ENCODE data around the gene DCBLD2. TPM values are rescaled to one million over a fixed set of nuclear protein-coding genes. Genes with fewer than 3 reads are reported as not detected.

DCBLD2 gene
- total RNA-seq, 6 donors from 2014 or later, result 20.4 to 42.8 (median 27.8) TPM

- no peaks in the 10 kb centered on the region for H3K9me3 ChIP-seq
- ATAC-seq (ENCODE audit: low FRiP score in 2 of 2), result no peak
- peaks cover 20 to 26% (median 25%) of the 10 kb centered on the region in 4 donors for H3K4me1 ChIP-seq
- no peak for TF ChIP-seq EP300 (IDR thresholded peaks at IDR 0.05)
- TF ChIP-seq POLR2A (IDR thresholded peaks at IDR 0.05), result no peak
- no peak for TF ChIP-seq CTCF (IDR thresholded peaks at IDR 0.05)
- TF ChIP-seq POLR2AphosphoS5 (IDR thresholded peaks at IDR 0.05), result no peak
- no peaks in the 10 kb centered on the region for H3K27me3 ChIP-seq
- peak overlapping the region in 1 of 4 donors; percentile 38 for H3K27ac ChIP-seq
- H3K36me3 ChIP-seq, result peaks cover 0 to 3% (median 0%) of the 10 kb centered on the region in 4 donors
- no peak overlapping the region for H3K4me3 ChIP-seq
- no peak for DNase-seq
Measured at GRCh38 chr3:98769448-98769847, 132.0 kb downstream of the DCBLD2 start.

- Histone ChIP-seq H3K9me3 (no peaks in the 10 kb centered on the region), H3K36me3 (peaks cover 0 to under 1% (median 0%) of the 10 kb centered on the region in 4 donors), H3K4me1 (peaks cover 24 to 31% (median 30%) of the 10 kb centered on the region in 4 donors), H3K27ac (peak overlapping the region in 1 of 4 donors; percentile 38), H3K27me3 (no peaks in the 10 kb centered on the region), H3K4me3 (no peak overlapping the region)
- DNase-seq (no peak), ATAC-seq (ENCODE audit: low FRiP score in 2 of 2) (no peak)
- 48 to 55% methylated on average over 2 of the region's 2 CpGs for WGBS, 2 donors
- no peak for TF ChIP-seq POLR2AphosphoS5 (IDR thresholded peaks at IDR 0.05)
- no peak for TF ChIP-seq EP300 (IDR thresholded peaks at IDR 0.05)
- TF ChIP-seq POLR2A (IDR thresholded peaks at IDR 0.05), result no peak
- TF ChIP-seq CTCF (IDR thresholded peaks at IDR 0.05), result no peak
Measured at GRCh38 chr3:98768961-98769360, 132.5 kb downstream of the DCBLD2 start.

- DNase-seq (no peak), ATAC-seq (ENCODE audit: low FRiP score in 2 of 2) (no peak)
- H3K27ac ChIP-seq, result no peak overlapping the region
- no peaks in the 10 kb centered on the region for H3K9me3 ChIP-seq
- H3K4me1 ChIP-seq, result peaks cover 41 to 51% (median 49%) of the 10 kb centered on the region in 4 donors
- H3K27me3 ChIP-seq, result no peaks in the 10 kb centered on the region
- H3K36me3 ChIP-seq, result no peaks in the 10 kb centered on the region
- no peak for TF ChIP-seq CTCF (IDR thresholded peaks at IDR 0.05)
- no peak for TF ChIP-seq POLR2AphosphoS5 (IDR thresholded peaks at IDR 0.05)
- TF ChIP-seq EP300 (IDR thresholded peaks at IDR 0.05), result no peak
- TF ChIP-seq POLR2A (IDR thresholded peaks at IDR 0.05), result no peak
- no peak overlapping the region for H3K4me3 ChIP-seq
Measured at GRCh38 chr3:98766924-98767323, 134.6 kb downstream of the DCBLD2 start.

GRCh38 chr3:98765721-98766120 lies 135.8 kb downstream of the DCBLD2 start:
- peak overlapping the region in 1 of 4 donors; percentile 35 for H3K27ac ChIP-seq
- H3K27me3 ChIP-seq, result no peaks in the 10 kb centered on the region
- DNase-seq (no peak), ATAC-seq (ENCODE audit: low FRiP score in 2 of 2) (no peak)
- 35 to 46% methylated on average over 4 of the region's 4 CpGs for WGBS, 2 donors
- TF ChIP-seq CTCF (IDR thresholded peaks at IDR 0.05) (no peak), POLR2A (IDR thresholded peaks at IDR 0.05) (no peak), POLR2AphosphoS5 (IDR thresholded peaks at IDR 0.05) (no peak), EP300 (IDR thresholded peaks at IDR 0.05) (no peak)
- peaks cover 49 to 57% (median 53%) of the 10 kb centered on the region in 4 donors for H3K4me1 ChIP-seq
- no peaks in the 10 kb centered on the region for H3K9me3 ChIP-seq
- no peak overlapping the region for H3K4me3 ChIP-seq
- no peaks in the 10 kb centered on the region for H3K36me3 ChIP-seq

- Histone ChIP-seq H3K4me1 (peaks cover 41 to 54% (median 50%) of the 10 kb centered on the region in 4 donors), H3K4me3 (peak overlapping the region in 3 of 4 donors; percentile 13 to 43 (median 26))
- WGBS, 2 donors, result 12 to 27% methylated on average over 4 of the region's 4 CpGs
Measured at GRCh38 chr3:98764472-98764884, 137.0 kb downstream of the DCBLD2 start.

More at GRCh38 chr3:98764472-98764884, 137.0 kb downstream of the DCBLD2 start:
- no peaks in the 10 kb centered on the region for H3K36me3 ChIP-seq
- peak in 1 of 2 donors; percentile 60 for ATAC-seq (ENCODE audit: low FRiP score in 2 of 2)
- no peaks in the 10 kb centered on the region for H3K9me3 ChIP-seq
- peak overlapping the region; percentile 12 to 77 (median 50) for H3K27ac ChIP-seq
- no peaks in the 10 kb centered on the region for H3K27me3 ChIP-seq
- TF ChIP-seq CTCF (IDR thresholded peaks at IDR 0.05) (no peak), POLR2A (IDR thresholded peaks at IDR 0.05) (no peak), EP300 (IDR thresholded peaks at IDR 0.05) (no peak), POLR2AphosphoS5 (IDR thresholded peaks at IDR 0.05) (no peak)
- DNase-seq, result no peak

Data from upper lobe of left lung (tissue), 6 donors.